RPMI7951 (cell line): ENCODE data around the gene RNF17. TPM values are rescaled to one million over a fixed set of nuclear protein-coding genes. Genes with fewer than 3 reads are reported as not detected.
A peak's percentile ranks its signal among the peaks of the same experiment; 100 is the strongest.
"Not testable (repeated sequence)": the region's sequence is repeated elsewhere in the genome, so short reads cannot be mapped to it uniquely, and the experiment has no call there.

ENCODE experiments used
- DNase-seq: peaks from one replicate; pipeline ENCODE4 v3.0.0-alpha.2; 2012; ENCODE audit warnings: low read depth
- total RNA-seq: library from RNA; depleted of rRNA; stranded (reverse); fragments of >200 nt; shearing (Covaris generic); gene quantifications from 2 replicates; pipeline ENCODE4 v1.2.3, GENCODE V29; 2014

The RNF17 gene
- total RNA-seq, 1 experiment from 2014 or later = not detected

DNA sequence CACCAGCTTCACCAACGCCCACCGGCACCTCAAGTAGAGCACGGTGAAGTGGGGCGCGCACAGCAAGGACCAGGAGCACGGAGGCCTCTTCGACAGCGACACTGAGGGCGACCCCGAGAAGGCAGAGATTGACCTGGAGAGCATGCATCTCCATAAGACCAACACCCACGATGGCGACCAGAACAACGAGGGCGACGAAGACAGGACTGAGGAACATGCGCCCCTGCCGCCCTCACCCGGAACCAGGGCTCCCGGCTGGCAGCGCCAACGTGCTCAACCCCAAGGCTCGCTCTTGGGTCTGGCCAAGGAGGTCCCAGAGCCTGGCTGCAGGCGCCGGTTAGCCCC is 18.5 kb upstream of the RNF17 start:
- DNase-seq = no peak

DNA sequence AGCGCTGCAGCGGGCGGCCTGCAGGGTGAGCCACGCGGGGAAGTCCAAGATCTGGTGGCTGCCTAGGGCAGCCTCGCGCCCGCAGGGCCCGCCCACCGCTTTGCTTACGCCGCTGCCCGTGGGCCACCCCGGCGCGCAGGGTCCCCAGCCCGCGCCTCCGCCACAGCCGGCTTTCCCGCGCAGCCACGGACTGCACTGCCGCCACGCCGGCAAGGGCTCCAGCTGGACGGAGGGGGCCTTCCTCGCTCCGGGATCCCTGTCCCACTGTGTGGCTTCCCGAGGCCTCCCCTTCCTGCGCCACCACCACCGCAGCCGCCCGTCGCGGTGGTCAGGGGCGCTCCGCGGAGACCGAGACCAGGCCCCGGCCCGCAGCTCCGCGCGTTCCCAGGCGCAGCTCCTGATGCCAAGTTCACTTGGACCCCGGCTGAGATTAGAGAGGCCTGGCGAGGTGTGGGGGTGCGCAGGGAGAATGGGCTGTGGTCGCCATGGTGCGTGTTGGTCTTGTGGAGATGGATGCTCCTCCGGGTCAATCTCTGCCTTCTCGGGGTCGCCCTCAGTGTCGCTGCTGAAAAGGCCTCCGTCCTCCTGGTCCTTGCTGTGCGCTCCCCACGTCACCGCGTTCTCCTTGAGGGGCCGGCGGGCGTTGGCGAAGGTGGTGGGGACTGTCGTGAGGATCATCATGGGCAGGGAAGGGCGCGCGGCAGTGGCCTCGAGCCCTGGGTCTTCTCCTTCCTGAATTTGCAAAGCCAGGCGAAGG is 17.9 kb upstream of the RNF17 start:
- DNase-seq = no peak

DNA sequence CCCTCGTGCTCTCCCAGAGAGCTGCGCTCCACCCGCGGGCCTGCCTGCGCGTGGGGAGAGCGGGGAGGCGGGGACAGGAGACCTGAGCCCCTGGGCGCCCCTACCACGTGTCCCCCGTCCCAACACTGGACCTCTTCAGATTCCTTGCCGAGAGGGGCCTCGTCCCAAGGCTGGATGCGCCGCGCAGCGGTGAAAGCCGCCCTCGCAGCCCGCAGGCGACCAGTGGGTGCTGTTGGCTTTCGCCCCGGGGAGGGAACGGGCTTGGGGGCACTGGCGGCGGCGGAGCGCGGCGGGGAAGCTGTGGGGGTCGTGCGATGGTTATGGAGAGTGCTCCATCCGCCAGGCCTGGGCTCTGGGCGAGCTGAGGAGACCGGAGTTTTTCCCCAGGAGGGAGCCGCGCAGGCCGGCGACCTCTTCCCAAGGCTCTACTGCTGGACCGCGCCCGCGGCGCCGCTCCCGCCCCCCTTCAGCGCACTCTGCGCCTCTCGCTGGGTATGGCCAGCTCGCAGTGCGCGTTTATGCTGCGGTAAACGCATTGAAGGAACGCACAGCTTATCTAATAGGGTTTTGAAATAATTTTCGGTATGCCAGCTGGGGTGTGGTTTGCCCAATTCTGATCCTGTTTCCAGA is 17.2 kb upstream of the RNF17 start:
- no peak for DNase-seq

DNA sequence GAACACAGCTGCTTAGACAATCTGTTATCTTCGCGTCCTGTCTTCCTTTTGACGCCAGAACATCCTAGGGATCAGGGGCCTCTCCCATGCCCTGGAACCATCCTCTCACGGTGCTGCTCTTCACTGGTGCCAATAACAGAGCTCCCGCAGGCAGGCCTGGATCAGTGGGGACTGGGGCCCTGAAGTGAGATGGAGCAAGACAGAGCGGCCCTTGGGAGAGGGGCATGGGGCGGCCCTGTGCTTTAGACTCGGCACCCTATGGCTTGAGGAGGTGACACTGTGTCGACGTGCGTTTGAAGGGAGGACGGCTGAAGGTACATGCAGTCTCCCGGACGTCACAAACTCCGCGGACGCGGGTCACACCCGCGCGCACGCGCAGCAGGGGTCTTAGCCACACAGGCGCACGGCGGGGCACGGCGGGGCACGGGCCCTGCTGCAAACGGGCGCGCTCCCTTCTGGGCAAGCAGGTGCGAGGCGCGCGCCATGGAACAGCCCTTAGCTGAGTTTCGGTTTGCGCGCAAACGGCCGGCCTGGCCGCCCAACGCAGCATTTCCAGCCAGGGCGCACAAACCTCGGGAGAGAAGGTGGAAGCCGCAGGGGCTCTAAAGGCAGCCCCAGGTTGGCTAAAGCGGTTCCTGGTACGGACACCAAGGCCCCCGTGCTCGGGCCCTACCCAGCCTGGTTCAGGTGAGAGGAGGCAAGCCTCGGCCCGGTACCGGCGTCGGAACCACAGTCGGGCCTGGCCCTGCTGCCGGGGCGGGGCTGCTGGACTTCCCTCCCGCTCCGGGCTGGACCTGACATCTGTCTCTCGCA is 16.5 kb upstream of the RNF17 start:
- DNase-seq = no peak

DNA sequence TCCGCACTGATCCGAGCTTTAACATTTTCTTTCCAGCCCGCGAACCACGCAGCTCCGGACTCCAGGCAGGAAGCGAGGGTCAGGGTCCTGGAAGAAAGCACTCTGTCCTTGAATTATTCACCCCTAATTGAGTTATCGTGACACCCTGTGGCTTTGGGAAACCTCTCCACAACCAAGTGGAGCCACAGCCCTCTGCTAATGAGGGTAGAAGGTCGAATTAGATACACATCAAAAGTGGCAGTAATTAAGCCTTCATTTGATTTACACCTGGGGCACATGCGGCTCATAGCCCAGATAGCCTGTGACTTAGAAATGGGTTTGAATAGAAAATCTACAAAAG is 15.9 kb upstream of the RNF17 start:
- DNase-seq = no peak

DNA sequence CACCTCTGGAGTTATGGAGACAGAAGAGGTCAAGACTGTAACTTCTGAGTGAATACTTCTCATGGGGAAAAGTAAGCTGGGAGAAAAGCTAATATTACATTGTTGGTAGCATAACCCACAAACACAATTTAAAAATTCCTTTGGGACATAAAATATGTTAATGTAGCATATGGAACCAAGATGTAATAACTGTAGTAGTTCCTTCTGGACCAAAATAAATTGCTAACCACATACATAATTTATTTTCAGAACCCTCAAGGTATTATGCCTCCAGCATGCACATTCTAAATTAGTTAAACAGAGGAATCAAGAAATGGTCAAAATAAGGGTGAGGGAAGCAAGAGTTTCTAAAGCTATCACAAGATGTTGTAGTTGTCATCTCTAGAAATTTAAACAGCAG is 4.8 kb upstream of the RNF17 start:
- DNase-seq = no peak

DNA sequence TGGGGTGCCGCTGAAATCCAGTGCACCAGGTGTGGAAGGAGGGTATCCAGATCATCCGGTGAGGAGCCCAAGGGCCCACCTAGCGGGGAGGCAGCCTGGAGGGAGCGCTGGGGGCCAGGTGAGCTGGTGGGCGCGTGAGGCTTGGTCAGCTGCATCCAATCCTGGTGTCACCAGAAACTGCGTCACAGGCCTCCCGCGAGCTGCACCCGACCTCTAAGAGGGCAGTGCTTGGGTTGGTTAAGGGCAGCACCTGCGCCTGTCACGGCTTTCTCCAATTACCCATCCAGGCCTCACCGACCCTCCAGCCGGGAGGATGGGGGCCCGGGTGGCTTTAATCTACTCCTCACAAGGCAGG is 284 bp downstream of the RNF17 start:
- no peak for DNase-seq

DNA sequence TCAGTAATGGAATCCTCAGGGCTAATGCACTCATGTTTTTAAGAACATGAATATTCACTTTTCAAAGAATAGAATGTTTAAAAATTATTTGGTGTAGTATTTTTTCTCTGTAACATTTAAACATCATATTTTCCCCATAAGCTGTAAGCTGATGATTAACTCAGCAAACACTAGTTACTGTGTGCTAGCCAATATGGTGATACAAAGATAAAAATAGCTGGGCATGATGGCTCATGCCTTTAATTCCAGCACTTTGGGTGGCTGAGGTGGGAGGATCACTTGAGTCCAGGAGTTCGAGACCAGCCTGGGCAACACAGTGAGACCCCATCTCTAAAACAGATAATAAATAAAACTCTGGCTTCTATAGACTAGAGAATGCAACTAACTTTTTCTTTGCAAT is 13.2 kb downstream of the RNF17 start:
- DNase-seq = no peak

DNA sequence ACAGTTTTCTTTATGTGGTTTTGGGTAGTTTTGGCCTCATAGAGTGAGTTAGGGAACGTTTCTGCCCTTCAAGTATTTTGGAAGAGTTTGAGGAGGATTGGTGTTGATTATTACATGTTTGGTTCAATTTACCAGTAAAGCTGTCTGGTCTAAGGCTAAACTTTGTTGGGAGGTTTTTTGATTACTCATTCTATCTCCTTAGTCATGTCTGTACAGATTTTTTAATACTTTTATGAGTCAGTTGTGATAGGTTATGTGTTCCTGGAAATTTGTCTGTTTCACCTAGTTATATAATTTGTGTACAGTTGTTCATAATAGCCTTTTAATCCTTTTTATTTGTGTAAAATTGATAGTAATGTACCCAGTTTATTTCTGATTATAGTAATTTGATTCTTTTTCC is 20.4 kb downstream of the RNF17 start:
- no peak for DNase-seq

DNA sequence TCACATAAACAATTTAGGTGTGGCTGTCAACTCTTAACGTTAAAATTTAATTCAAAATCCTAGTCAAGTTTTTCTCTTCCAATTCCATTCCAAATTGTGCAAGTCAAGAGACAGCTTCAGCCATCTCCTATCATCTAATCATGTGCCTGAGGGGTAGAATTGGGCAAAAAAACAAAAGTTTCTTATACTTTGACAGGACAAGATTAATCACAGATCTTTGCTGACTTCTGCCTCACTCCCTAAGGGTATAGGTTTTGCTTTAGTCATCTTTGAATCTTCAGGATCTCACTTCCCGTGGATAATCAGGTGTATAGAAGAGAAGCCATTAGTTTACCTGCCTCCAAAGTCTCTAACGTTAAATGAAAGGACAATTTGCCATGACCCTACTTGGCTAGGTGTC is 24.6 kb downstream of the RNF17 start:
- DNase-seq = no peak

DNA sequence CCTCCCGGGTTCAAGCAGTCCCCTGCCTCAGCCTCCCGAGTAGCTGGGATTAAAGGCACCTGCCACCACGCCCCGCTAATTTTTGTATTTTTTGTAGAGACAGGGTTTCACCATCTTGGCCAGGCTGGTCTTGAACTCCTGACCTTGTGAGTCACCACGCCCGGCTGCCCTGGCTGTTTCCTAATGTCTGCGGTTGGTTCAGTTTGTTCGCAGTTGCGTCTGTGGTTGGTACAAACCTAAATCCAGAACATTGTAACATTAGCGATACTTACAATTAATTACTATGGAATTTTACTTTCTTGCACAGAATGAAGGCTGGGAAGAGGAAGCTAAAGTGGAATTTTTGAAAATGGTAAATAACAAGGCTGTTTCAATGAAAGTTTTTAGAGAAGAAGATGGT is 38.1 kb downstream of the RNF17 start:
- DNase-seq = peak; percentile 62

DNA sequence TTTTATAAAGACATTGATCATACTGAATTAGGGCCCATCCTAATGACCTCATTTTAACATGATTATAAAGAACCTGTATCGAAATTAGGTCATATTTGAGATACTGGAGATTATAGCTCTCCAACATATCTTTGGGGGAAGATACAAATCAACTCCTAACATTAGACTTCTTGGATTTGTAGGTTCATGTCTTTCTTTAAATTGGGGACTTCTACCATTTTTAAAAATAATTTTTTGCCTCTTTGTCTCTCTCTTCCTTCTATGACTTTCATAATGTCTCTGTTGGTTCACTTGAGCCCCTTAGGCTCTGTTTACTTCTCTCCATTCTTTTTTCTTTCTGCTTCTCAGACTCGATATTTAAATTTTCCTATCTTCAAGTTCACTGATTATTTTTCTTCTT is 57.2 kb downstream of the RNF17 start:
- no peak for DNase-seq

DNA sequence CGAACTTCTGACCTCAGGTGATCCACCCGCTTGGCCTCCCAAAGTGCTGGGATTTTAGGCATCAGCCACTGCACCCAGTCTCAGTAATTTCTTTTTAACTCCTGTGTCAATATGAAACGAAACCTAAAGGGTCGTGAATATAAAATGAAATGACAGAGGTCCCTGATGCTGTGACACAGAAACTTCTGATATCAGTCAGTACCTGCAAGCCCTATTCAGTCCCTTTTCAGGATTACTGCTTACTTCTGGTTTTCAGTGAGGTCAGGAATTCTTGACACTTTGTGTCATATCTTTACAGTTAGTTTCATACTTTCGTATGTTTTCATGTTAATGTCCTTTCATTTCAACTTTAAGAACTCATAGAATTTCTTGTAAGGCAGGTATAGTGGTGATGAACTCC is 58.7 kb downstream of the RNF17 start:
- DNase-seq = no peak

DNA sequence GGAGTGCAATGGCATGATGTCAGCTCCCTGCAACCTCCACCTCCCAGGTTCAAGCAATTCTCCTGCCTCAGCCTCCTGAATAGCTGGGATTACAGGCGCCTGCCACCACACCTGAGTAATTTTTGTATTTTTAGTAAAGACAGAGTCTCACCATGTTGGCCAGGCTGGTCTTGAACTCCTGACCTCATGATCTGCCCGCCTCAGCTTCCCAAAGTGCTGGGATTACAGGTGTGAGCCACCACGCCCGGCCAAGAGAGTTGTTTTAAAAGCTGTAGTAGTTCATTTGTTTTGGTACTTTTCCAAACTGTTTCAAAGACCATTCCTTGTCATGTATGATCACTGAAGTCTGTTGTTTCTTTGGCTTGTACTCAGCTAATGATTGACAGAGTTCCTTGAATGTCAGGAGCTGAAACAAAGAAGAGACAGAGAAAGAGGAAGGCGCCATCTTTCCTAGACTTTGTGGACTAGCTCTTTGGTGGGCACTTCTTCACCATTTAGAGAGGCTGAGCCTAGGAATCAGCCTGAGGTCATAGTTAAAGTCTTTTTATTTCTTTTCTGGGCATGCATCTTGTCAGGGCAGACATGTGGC is 59.2 kb downstream of the RNF17 start:
- not testable (repeated sequence) for DNase-seq

DNA sequence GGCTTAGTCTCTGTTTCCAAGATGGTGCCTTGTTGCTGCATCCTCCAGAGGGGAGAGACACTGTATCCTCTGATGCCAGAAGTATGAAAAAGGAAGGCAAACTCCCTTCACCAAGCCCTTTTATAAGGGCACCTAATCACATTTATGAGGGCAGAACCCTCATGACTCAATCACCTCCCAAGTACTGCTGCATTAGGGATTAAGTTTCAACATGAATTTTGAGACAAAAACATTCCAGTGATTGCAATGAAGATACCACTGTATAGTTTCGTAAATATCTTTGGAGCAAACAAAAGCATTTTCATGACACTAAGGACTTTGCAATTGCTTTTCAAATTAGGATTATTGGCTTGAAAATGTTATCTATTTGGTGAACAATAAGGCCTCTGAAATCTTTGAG is 63.8 kb downstream of the RNF17 start:
- no peak for DNase-seq

DNA sequence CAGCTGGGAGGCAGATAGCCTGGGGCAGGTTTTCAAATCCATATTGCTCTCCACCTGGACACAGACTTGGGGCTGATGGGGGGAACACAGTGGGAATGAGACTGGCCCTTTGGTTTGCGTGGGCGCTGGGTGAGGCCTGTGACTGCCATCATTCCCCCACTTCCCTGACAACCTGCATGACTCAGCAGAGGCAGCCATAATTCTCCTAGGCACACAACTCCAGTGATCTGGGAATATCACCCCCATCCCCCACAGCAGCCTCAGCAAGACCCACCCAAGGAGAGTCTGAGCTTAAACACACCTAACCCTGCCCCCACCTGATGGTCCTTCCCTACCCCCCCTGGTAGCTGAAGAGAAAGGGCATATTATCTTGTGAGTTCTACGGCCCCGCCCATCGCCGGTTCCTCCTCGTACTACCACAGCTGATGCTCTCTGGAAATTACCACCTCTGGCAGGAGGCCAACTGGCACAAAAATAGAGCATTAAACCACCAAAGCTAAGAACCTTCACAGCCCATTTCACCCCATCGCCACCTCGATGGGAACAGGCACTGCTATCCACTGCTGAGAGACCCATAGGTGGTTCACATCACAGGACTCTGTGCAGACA is 71.0 kb downstream of the RNF17 start:
- peak; percentile 28 for DNase-seq

DNA sequence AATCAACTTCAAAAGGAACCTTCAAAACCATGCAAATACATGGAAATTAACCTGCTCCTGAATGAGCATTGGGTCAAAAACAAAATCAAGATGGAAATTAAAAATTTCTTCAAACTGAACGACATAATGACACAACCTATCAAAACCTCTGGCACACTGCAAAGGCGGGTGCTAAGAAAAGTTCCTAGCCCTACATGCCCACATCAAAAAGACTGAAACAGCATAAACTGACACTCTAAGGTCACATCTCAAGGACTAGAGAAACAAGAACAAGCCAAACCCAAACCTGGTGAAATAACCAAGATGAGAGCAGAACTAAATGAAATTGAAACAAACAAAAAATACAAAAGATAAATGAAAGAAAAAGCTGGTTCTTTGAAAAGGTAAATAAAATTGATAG is 73.6 kb downstream of the RNF17 start:
- not testable (repeated sequence) for DNase-seq

DNA sequence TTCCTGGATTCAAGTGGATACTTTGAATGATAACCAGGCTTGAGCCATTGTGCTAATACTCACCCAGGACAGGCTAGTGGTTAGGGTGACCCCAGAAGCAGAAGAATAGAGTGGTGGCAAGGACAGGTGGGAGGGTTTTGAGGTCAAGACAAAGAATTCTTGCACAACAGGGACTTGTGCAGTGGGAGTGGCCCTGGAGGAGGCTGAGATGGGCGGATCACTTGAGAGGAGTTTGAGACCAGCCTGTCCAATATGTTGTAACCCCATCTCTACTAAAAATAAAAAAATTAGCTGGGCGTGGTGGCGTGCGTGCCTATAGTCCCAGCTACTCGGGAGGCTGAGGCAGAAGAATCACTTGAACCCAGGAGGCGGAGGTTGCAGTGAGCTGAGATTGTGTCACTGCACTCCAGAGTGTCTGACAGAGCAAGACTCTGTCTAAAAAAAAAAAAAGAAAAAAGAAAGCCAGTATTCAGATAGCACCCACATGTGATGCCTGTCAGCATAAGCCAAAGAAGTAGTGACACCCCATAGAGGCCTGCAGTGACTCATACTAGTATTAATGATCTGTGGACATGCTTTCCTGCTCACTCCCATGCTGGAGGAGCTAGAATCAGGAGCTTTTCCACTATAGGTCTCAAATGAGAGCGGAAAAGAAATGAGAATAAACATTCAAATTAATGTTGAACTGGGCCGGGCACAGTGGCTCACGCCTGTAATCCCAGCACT is 78.7 kb downstream of the RNF17 start:
- peak; percentile 7 for DNase-seq

DNA sequence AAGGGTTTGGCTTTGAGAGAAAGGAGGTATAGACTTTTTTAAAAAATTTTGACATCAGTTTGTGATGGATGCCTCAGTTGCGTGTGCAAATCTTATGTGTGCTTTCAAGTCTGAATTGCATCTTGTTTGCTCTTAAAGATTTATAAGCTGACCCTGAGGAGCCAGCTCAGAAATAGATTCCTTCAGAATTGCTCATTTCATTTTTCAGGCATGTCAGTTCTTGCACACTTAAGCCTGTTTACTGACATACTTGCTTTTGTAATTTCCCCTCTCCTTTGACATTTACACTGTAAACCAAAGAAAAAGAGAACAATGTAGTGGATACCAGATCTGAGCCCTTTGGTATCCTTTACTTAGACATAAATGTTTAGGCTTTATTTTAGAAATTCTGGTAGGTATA is 87.6 kb downstream of the RNF17 start:
- no peak for DNase-seq

DNA sequence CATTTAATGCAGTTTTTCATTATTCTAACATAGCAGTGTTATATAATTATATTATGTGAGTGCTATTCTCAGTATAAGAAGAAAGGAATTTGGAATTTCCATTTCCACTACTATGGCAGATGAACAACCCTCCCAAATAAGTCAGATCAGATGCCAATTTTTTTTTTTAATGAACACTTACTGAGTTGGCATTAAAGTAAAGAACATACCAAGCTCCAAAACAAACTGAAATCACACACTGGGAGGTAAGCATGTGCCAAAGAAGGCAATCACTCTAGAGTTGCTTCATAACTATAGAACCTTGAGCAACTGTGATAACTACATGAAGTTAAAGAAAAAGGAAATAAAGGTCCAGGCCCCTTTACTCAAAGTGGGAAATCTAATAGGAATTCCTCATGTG is 90.3 kb downstream of the RNF17 start:
- DNase-seq = no peak

DNA sequence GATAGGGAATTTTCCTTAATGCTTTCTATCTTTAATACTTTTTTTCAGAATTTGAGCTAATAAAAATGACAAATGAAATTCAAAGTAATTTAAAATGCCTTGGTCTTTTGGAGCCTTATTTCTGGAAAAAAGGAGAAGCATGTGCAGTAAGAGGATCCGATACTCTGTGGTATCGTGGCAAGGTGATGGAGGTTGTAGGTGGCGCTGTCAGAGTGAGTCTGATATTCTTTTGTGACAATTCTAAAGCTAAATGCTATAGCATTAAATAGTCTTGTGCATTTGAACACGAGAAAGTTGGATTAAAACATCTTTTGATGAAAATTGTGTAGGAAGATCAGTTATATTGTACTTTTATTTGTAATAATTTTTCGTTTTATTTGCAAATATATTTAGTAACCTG is 95.0 kb downstream of the RNF17 start:
- DNase-seq = no peak

DNA sequence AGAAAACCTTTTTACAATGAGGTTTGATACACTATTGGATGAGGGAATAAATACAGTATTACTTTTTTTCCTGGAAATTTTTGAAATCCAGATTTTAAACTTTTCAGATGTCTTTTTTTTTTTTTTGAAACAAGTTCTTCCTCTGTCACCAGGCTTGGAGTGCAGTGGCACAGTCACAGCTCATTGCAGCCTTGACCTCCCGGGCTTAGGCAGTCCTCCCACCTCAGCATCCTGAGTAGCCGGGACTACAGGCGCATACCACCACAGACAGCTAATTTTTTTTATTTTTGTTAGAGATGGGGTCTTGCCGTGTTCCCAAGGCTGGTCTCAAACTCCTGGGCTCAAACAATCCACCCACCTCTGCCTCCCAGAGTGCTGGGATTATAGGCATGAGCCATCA is 96.8 kb downstream of the RNF17 start:
- DNase-seq = no peak
